GM10248 (cell line): ENCODE data around the gene ACTR5.

Source experiments
- CTCF ChIA-PET: fragments of 300-600 bp; sonication (Branson Sonifier 250); formaldehyde crosslinking; extraction: SDS; loops from one replicate; lab custom pipeline; 2021; ENCODE audit warnings: antibody characterized with exemption; lab: Yijun Ruan, JAX
- POLR2A ChIA-PET: fragments of 350-650 bp; sonication (Branson Sonifier 250); formaldehyde crosslinking; extraction: SDS; loops from one replicate; lab custom pipeline; 2020; ENCODE audit warnings: antibody characterized with exemption; lab: Yijun Ruan, JAX
- DNase-seq: peaks from one replicate; pipeline ENCODE4 v3.0.0; 2012; ENCODE audit errors: extremely low spot score
- CTCF ChIP-seq: IDR thresholded peaks from 2 replicates; pipeline ENCODE4 v1.5.1; 2012; ENCODE audit warnings: mild to moderate bottlenecking, low read depth; ENCODE audit errors: extremely low read depth, missing control alignments, control extremely low read depth

Gene ACTR5

GRCh38 chr20:38766071-38766470, 17.8 kb downstream of the ACTR5 start:
- CTCF ChIA-PET, result interaction anchor here (1.4 to 3.3 kb wide), 4 partner anchors 9 to 127 kb away, joined by 3 to 19 read pairs (median 7); no protein-coding TSS in a partner anchor
- POLR2A ChIA-PET, result no interaction called here
- no peak for TF ChIP-seq CTCF
- DNase-seq, result no peak

GRCh38 chr20:38769376-38770295, 21.4 kb downstream of the ACTR5 start:
- ChIA-PET CTCF (interaction anchor here (1.0 to 2.4 kb wide), 3 partner anchors 8 to 18 kb away, joined by 4 to 13 read pairs (median 11); no protein-coding TSS in a partner anchor), POLR2A (no interaction called here)
- no peak for DNase-seq
- TF ChIP-seq CTCF, result no peak

- CTCF ChIA-PET, result interaction anchor here (1.0 to 2.4 kb wide), 4 partner anchors 8 to 19 kb away, joined by 3 to 11 read pairs (median 6); no protein-coding TSS in a partner anchor
- DNase-seq, result no peak
Measured at GRCh38 chr20:38770546-38770945, 22.3 kb downstream of the ACTR5 start.

GRCh38 chr20:38770970-38771369, 22.7 kb downstream of the ACTR5 start:
- CTCF ChIA-PET, result interaction anchor here (1.0 to 2.4 kb wide), 5 partner anchors 8 to 19 kb away, joined by 3 to 11 read pairs (median 4); no protein-coding TSS in a partner anchor
- no peak for DNase-seq
- TF ChIP-seq CTCF, result no peak
- POLR2A ChIA-PET, result no interaction called here

More at GRCh38 chr20:38770546-38770945, 22.3 kb downstream of the ACTR5 start:
- POLR2A ChIA-PET, result no interaction called here
- no peak for TF ChIP-seq CTCF

GRCh38 chr20:38771621-38772020, 23.4 kb downstream of the ACTR5 start:
- ChIA-PET CTCF (interaction anchor here (1.3 to 2.4 kb wide), 4 partner anchors 9 to 20 kb away, joined by 3 to 11 read pairs (median 6); no protein-coding TSS in a partner anchor), POLR2A (no interaction called here)
- no peak for TF ChIP-seq CTCF
- no peak for DNase-seq

GRCh38 chr20:38774167-38774566, 25.9 kb downstream of the ACTR5 start:
- DNase-seq, result no peak
- POLR2A ChIA-PET, result no interaction called here
- TF ChIP-seq CTCF, result no peak
- CTCF ChIA-PET, result no interaction called here
